ENCODE measurements around the gene CD82. TPM values are rescaled to one million over a fixed set of nuclear protein-coding genes. Genes with fewer than 3 reads are reported as not detected.

Gene CD82
- total and polyA plus RNA-seq, 2 of the 13 experiments (the other 11 are each of a cell fraction or from before 2014, with no cell fraction given), result 0.05 TPM; not detected in 1

DNA sequence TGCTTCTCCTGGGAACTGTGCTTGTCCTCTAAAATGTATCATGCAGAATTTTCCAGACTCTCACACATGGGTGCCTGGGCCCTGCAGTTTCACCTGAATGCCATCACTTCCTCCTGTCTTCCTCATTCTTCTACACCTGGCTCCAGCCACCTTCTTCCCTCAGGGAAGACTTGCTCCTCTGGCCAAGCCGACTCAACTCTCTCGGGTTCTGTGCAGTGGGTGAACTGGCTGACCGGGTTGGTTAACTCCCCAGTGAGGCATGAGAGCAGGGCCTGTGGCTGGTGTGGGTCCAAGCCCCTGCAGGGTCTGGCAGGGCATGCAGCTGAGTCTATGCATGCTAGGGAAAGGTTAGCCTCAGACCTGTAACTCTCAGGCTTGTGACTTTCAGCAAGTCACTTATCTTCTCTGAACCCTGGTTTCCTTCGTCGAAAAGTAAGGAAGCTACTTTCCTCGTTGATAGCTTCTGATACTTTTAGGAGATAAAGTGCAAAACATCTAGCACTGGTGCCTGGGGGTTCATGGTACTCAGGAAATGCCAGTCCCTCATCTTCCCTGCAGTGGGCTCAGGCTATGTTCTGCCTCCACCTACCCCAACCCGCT is 11.9 kb downstream of the CD82 start:
- CTCF ChIA-PET (ENCODE audit: low intra/inter-chr PET ratio, low total read pairs), result no interaction called here
- TF ChIP-seq JARID2 (CRISPR knock-in tag; IDR thresholded peaks at IDR 0.05; ENCODE audit: insufficient replicate concordance) (no peak), ZSCAN30 (CRISPR knock-in tag; IDR thresholded peaks at IDR 0.05) (no peak), NFIB (CRISPR knock-in tag; IDR thresholded peaks at IDR 0.05; ENCODE audit: borderline replicate concordance) (no peak), ZNF362 (CRISPR knock-in tag; IDR thresholded peaks at IDR 0.05; ENCODE audit: borderline replicate concordance) (no peak), ZNF792 (CRISPR knock-in tag; IDR thresholded peaks at IDR 0.05) (no peak), KDM3A (CRISPR knock-in tag; IDR thresholded peaks at IDR 0.05; ENCODE audit: low read depth) (no peak), ZNF264 (CRISPR knock-in tag; IDR thresholded peaks at IDR 0.05) (no peak), LRRFIP1 (CRISPR knock-in tag; conservative IDR thresholded peaks at IDR 0.05) (no peak), RBFOX2 (IDR thresholded peaks at IDR 0.05; ENCODE audit: low read depth, low read length) (no peak), ZNF841 (CRISPR knock-in tag; IDR thresholded peaks at IDR 0.05; ENCODE audit: borderline replicate concordance) (no peak), ZNF230 (CRISPR knock-in tag; IDR thresholded peaks at IDR 0.05) (no peak), PBX3 (CRISPR knock-in tag; IDR thresholded peaks at IDR 0.05; ENCODE audit: borderline replicate concordance) (no peak), PAWR (CRISPR knock-in tag; IDR thresholded peaks at IDR 0.05; ENCODE audit: borderline replicate concordance) (no peak)
- TF ChIP-seq, protein P1, sequence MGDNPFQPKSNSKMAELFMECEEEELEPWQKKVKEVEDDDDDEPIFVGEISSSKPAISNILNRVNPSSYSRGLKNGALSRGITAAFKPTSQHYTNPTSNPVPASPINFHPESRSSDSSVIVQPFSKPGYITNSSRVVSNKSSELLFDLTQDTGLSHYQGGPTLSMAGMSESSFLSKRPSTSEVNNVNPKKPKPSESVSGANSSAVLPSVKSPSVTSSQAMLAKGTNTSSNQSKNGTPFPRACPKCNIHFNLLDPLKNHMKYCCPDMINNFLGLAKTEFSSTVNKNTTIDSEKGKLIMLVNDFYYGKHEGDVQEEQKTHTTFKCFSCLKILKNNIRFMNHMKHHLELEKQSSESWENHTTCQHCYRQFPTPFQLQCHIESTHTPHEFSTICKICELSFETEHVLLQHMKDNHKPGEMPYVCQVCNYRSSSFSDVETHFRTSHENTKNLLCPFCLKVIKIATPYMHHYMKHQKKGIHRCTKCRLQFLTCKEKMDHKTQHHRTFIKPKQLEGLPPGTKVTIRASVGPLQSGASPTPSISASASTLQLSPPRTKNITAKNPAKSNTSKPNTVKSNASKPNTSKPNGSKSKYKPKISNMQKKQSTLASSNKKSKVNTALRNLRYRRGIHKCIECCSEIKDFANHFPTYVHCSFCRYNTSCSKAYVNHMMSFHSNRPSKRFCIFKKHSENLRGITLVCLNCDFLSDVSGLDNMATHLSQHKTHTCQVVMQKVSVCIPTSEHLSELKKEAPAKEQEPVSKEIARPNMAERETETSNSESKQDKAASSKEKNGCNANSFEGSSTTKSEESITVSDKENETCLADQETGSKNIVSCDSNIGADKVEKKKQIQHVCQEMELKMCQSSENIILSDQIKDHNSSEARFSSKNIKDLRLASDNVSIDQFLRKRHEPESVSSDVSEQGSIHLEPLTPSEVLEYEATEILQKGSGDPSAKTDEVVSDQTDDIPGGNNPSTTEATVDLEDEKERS (CRISPR knock-in tag; IDR thresholded peaks at IDR 0.05), result no peak
- TF ChIP-seq, protein P2, sequence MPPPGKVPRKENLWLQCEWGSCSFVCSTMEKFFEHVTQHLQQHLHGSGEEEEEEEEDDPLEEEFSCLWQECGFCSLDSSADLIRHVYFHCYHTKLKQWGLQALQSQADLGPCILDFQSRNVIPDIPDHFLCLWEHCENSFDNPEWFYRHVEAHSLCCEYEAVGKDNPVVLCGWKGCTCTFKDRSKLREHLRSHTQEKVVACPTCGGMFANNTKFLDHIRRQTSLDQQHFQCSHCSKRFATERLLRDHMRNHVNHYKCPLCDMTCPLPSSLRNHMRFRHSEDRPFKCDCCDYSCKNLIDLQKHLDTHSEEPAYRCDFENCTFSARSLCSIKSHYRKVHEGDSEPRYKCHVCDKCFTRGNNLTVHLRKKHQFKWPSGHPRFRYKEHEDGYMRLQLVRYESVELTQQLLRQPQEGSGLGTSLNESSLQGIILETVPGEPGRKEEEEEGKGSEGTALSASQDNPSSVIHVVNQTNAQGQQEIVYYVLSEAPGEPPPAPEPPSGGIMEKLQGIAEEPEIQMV (CRISPR knock-in tag; IDR thresholded peaks at IDR 0.05; ENCODE audit: low read depth), result no peak

More for the DNA sequence above, 11.9 kb downstream of the CD82 start:
- Histone ChIP-seq H4K20me1 (ENCODE audit: insufficient read depth, low read length) (no peaks in the 10 kb centered on the region), H3K4me2 (ENCODE audit: low read depth, low read length) (no peak overlapping the region), H3K4me3 (replicated peaks in 1 of 3; ENCODE audit: insufficient read depth in 1 of 3, low read depth in 2 of 3, low read length in 3 of 3) (no peak overlapping the region), H2AFZ (ENCODE audit: low read length) (no peak overlapping the region), H3K4me1 (ENCODE audit: insufficient read depth, low read length) (no peaks in the 10 kb centered on the region), H3K36me3 (replicated peaks in 1 of 2; ENCODE audit: control insufficient read depth in 1 of 2, insufficient read depth in 2 of 2, low read length in 2 of 2) (no peaks in the 10 kb centered on the region), H3K27ac (ENCODE audit: extremely low read length, insufficient read depth, low read length) (no peak overlapping the region), H3K9me3 (ENCODE audit: low read length) (no peaks in the 10 kb centered on the region), H3K9ac (ENCODE audit: insufficient read depth, low read depth, low read length) (no peak overlapping the region), H3K27me3 (ENCODE audit: control insufficient read depth in 1 of 2, insufficient read depth in 2 of 2, low read length in 2 of 2) (peaks cover 1 to 22% of the 10 kb centered on the region in 2 experiments; a peak in 4 of 5 replicates), H3K79me2 (ENCODE audit: insufficient read depth, low read length) (no peaks in the 10 kb centered on the region)
- DNase-seq (ENCODE audit: low spot score) (no peak), ATAC-seq (0 out of 3 replicates have a peak, but pooled peaks have one; percentile 18), FAIRE-seq (no peak)
- in situ Hi-C loops (cut with HindIII; ENCODE audit: extremely low pct_ligation_motif_present, low pct_unique_long_range_greater_than_20kb) (no loop called here), intact Hi-C loops (cut with micrococcal nuclease; ENCODE audit: unreplicated experiment) (no loop called here)
- no TSS peak for BruUV-seq (replicated peaks)
- WGBS (ENCODE audit: low lambda C conversion rate), result 30% methylated on average over 7 of the region's 7 CpGs
- POLR2A ChIA-PET, result no interaction called here
